ENCODE data around the gene RNF217. TPM values are rescaled to one million over a fixed set of nuclear protein-coding genes. Genes with fewer than 3 reads are reported as not detected.

The RNF217 gene
- total and polyA plus RNA-seq, 10 donors = 0.89 to 17.1 (median 10.0) TPM

DNA sequence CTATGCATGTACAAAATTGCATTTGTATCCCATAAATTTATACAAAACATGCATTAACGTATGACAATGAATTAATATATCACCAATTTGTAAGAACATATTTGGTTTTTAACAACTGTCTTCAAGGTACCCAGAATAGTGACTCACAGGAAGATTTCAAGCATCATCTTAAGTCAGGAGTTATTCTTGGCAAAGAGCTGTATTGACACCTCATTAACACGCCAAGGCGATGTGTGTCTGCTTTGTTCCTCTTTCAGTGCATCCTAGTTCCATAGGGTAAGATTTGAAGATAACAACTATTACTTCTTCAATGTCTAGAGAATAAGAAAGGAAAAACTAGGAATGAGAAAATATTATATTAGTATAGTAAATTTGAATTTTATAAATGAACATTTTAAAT lies 155.6 kb downstream of the RNF217 start:
- DNase-seq = no peak
- 75 to 88% (median 85%) methylated on average over 3 of the region's 3 CpGs for WGBS, 5 donors

DNA sequence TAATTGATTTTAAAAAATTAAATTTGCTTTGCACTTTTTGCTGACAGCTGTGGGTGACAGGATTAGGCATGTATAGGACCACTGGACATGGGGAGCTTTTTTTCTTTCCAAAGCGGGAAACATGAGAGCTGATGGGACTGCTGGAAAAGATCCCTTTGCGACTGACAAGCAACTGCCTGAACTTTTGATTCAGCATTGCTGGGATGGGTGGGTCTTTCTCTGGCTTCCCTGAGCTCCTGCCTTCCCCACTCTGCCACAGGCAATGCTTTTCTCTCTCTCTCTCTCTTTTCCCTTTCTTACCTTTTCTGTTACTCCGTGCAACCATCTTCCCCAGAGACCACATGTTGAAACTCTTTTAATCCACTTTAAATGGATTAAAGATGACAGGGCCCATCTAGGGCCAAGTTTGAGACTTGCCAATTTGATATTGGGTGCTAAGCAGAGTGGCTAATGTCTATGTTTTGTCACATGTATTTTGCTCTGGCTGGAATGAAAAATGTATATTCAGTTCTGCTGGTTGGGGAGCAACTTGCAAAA lies 157.9 kb downstream of the RNF217 start:
- Histone ChIP-seq H3K4me1 (no peaks in the 10 kb centered on the region), H3K27me3 (replicated peaks in 1 of 7) (no peaks in the 10 kb centered on the region), H3K4me3 (no peak overlapping the region), H3K27ac (no peak overlapping the region), H3K36me3 (no peaks in the 10 kb centered on the region), H3K9me3 (no peaks in the 10 kb centered on the region)
- intact Hi-C loops (cut with DNase I; ENCODE audit: low total_unique reads) = no loop called here
- 87 to 94% (median 88%) methylated on average over 3 of the region's 3 CpGs for WGBS, 5 donors
- TF ChIP-seq POLR2A (IDR thresholded peaks at IDR 0.05) (no peak), POLR2AphosphoS5 (IDR thresholded peaks at IDR 0.05) (no peak)
- TF ChIP-seq, protein P1, sequence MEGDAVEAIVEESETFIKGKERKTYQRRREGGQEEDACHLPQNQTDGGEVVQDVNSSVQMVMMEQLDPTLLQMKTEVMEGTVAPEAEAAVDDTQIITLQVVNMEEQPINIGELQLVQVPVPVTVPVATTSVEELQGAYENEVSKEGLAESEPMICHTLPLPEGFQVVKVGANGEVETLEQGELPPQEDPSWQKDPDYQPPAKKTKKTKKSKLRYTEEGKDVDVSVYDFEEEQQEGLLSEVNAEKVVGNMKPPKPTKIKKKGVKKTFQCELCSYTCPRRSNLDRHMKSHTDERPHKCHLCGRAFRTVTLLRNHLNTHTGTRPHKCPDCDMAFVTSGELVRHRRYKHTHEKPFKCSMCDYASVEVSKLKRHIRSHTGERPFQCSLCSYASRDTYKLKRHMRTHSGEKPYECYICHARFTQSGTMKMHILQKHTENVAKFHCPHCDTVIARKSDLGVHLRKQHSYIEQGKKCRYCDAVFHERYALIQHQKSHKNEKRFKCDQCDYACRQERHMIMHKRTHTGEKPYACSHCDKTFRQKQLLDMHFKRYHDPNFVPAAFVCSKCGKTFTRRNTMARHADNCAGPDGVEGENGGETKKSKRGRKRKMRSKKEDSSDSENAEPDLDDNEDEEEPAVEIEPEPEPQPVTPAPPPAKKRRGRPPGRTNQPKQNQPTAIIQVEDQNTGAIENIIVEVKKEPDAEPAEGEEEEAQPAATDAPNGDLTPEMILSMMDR (IDR thresholded peaks at IDR 0.05 in 8 of 11, conservative IDR thresholded peaks at IDR 0.05 in 3 of 11) = no peak
- DNase-seq = no peak

More for the DNA sequence above, 155.6 kb downstream of the RNF217 start:
- H3K9me3 ChIP-seq = peaks cover 0 to 2% (median under 1%) of the 10 kb centered on the region in 8 donors
- no peak overlapping the region for H3K4me3 ChIP-seq
- no peaks in the 10 kb centered on the region for H3K27me3 ChIP-seq (replicated peaks in 1 of 7)
- no peak overlapping the region for H3K27ac ChIP-seq
- intact Hi-C loops (cut with DNase I; ENCODE audit: low total_unique reads) = loop anchor here (5.0 kb wide), 1 partner anchor 246 kb away; no protein-coding TSS in a partner anchor
- H3K36me3 ChIP-seq = no peaks in the 10 kb centered on the region
- TF ChIP-seq, protein P1 (IDR thresholded peaks at IDR 0.05 in 8 of 11, conservative IDR thresholded peaks at IDR 0.05 in 3 of 11) = no peak
- no peak for TF ChIP-seq POLR2AphosphoS5 (IDR thresholded peaks at IDR 0.05)
- no peak for TF ChIP-seq POLR2A (IDR thresholded peaks at IDR 0.05)
- H3K4me1 ChIP-seq = no peaks in the 10 kb centered on the region

DNA sequence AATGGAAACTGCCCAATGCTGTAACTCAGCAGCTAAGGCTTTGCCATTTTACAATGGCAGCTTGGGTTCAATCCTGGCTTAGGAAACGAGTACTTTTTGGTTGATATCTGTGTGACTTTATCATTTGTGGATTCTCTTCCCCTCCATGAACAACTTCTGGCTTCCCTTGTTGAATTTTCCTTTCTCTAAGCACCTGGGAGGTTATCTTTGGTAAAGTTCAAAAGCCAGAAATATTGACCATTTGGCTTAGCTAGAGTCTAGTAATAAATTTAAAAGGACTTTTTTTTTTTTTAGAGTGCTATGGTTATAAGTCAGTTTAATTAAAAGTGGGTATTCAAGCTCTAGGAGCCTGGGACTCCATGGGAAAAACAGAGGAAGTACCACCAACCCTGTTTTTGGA lies 159.7 kb downstream of the RNF217 start:
- Histone ChIP-seq H3K4me3 (no peak overlapping the region), H3K9me3 (no peaks in the 10 kb centered on the region), H3K27me3 (replicated peaks in 1 of 7) (no peaks in the 10 kb centered on the region), H3K27ac (no peak overlapping the region), H3K36me3 (no peaks in the 10 kb centered on the region), H3K4me1 (no peaks in the 10 kb centered on the region)
- no peak for DNase-seq
- TF ChIP-seq POLR2AphosphoS5 (IDR thresholded peaks at IDR 0.05) (no peak), POLR2A (IDR thresholded peaks at IDR 0.05) (no peak)
- TF ChIP-seq, protein P1 (IDR thresholded peaks at IDR 0.05 in 8 of 11, conservative IDR thresholded peaks at IDR 0.05 in 3 of 11) = no peak
- intact Hi-C loops (cut with DNase I; ENCODE audit: low total_unique reads) = no loop called here
- 59 to 71% (median 66%) methylated on average over 1 of the region's 1 CpG for WGBS, 5 donors

DNA sequence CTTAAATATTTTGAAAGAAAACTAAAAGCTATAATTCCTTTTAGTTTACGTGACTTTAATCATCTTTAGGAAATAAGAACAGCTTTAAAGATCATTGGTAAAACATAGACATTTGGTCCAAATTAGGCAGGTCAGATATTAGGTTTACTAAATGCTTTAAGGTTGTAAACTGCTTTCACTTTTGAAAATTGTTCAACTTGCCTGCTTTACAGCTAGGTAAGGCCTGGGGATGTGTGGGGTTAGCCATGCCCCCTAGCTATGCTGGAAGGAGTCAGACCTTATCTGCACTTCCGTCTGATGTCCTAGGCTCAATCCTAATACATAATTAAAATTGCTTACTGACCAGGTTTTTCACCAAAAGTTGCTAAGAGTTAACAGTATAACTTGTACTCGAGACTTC lies 160.8 kb downstream of the RNF217 start:
- Histone ChIP-seq H3K4me3 (no peak overlapping the region), H3K4me1 (no peaks in the 10 kb centered on the region), H3K27me3 (replicated peaks in 1 of 7) (no peaks in the 10 kb centered on the region), H3K36me3 (no peaks in the 10 kb centered on the region), H3K27ac (no peak overlapping the region), H3K9me3 (no peaks in the 10 kb centered on the region)
- intact Hi-C loops (cut with DNase I; ENCODE audit: low total_unique reads) = no loop called here
- 85 to 91% (median 88%) methylated on average over 3 of the region's 3 CpGs for WGBS, 5 donors
- TF ChIP-seq, protein P1 (IDR thresholded peaks at IDR 0.05 in 8 of 11, conservative IDR thresholded peaks at IDR 0.05 in 3 of 11) = no peak
- DNase-seq = no peak
